GDM1 (cell line): ENCODE measurements around the gene ABCD3.
"Not testable (repeated sequence)": the region's sequence is repeated elsewhere in the genome, so short reads cannot be mapped to it uniquely, and the experiment has no call there.

ENCODE experiments used
- DNase-seq: peaks from one replicate; lab custom pipeline; 2025; lab: John Stamatoyannopoulos, UW

ABCD3 gene

DNA sequence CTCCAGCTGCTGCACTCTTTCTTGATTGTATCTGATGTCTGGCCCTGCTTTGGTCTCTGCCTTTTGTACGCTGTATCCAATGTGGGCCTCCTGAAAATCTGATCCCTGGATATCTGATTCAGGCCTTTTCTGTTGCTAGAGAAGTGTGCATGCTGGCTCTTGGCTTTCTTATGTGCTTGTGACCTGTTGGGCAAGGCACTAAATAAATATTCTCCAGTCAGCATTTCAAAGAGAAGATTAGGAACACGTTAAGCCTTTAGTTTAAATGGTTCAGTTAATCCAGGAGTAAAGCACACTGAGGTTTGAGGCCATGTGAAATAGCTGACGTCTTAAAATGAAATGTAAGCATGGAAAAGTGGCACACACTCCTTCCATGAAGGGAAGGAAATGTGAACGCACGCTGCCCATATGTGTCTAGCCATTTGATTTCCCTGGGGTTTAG, 132.6 kb downstream of the ABCD3 start:
- no peak for DNase-seq

DNA sequence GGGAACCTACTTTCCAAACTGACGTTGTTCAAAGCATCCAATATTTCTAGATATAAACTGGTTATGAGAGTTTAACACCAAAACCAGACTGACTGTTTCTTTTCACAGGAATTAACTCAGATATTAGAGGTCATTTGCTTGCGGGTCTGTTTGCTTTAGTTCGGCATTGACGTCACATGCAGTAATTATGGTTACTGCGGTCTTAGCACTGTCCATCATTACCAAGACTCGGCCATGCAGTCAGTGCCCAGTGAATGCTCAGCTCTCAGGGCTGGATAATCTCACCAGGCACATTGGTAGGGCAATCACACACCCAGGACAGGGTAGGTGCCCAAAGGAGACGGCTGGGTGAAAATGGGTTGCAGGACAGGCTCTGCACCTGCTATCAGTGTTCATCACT, 133.3 kb downstream of the ABCD3 start:
- DNase-seq = no peak

DNA sequence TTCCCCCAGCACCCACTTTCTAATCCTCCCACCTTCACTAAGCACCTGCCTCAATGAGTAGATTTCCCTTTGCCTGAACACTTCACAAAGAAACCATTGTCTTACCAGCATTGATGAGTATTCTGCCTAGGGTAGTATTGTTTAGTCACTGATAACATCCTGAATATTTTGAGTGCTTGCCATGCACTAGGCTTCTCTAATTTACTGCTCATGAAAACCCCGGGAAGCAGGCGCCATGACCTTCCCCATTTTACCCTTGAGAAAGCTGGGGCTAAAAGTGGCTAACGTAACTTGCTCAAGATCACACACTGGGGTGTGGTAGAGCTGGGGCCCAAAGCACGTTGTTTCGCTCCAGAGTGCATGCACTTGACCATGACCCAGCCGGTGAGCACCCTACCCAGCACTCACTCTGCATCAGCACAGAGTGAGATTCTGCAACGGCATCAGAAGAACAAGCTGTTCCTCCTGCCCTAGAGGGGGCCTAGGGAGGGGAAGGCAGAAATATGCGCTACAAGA, 133.9 kb downstream of the ABCD3 start:
- no peak for DNase-seq

DNA sequence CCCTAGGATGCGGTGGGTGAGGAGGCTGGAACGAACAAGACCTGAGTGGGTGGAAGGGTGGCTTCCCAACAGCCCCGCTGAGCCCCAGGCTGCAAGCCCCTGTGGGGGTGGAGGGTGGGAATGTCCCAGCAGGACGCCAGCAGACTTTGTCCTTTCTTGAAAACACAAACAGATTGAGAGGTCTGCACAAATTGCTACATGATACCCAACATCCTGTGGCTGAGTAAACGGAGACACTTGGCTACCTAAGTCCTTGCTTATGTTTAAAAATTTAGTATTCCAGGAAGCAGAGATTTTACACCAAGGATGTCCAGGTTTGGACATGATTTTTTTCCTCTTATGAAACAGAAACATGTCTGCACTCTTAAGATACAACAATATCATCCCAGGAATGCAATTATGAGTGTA, 135.1 kb downstream of the ABCD3 start:
- no peak for DNase-seq

DNA sequence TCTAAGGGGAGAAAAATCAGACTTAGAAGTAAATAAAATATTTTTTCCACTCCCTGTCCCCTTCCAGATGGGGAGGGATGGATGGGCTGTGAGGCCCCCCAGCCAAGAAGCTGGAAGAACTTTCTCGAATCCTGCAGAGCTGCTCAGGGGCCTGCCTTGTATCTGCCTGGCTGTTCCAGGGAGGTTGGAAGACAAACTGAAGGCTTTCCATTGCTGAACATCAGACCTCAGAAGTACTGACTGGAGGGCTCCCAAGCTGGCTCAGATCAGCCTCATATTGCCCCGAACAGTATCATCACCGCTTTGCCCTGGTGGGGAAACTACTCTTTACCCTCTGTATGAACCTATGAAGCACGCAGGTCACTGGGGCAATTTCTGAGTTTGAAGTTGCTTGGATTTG, 135.7 kb downstream of the ABCD3 start:
- DNase-seq = no peak

DNA sequence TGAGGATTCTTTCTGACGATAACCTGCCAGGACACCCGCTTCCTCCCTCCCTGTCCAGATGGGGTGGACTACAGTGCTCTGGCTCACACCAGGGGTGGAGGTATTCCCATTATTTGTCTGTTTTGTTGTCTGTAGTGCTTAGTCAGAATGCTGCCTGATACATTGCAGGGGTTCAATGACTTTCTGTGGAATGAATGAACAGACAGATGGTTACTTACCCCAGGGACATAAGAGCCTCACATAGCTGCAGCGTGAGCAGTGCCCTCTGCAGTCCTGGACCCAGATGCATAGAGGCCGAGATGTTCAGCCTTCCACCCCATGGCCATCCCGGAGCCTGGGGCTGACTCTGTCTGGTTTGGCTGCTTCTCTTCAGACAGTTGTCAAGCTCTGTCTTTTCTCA, 136.4 kb downstream of the ABCD3 start:
- DNase-seq = no peak

DNA sequence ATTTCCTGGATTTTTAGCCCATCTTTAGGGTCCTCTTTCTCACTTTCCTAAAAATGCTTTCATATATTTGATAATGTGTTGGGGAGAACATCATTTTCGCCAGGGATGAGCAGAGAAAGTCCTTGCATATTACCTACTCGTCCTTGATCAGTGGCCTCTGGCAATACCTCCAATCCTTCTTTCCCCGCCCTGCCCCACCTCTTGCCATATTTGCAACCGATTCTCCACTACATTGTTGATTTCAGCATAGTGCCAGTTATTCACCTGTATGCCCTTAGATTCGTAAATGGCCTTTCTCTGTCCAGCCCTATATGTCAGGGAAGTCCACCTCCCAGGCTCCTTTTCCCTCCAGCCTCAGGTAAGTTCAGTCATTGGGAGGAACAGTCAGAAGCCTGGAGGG, 136.9 kb downstream of the ABCD3 start:
- DNase-seq = no peak

DNA sequence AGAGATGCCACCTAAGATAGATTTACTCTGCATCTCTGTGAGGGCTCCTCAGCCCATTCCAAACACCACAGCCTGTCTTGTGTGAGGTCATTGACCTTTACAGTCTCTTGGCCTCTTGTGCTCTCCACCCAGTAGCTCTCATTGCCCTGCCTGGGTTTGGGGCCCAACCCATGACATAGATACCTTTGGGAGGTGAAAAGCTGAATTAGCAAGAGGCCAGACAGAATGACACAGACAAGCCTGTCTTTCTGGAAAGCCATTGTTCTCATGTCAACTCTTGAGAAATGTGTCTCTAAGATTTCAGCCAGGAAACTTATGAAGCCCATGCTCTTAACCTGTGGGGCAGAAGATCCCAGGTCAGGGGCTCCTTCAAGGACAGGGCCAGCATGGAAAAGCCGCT, 141.7 kb downstream of the ABCD3 start:
- no peak for DNase-seq

DNA sequence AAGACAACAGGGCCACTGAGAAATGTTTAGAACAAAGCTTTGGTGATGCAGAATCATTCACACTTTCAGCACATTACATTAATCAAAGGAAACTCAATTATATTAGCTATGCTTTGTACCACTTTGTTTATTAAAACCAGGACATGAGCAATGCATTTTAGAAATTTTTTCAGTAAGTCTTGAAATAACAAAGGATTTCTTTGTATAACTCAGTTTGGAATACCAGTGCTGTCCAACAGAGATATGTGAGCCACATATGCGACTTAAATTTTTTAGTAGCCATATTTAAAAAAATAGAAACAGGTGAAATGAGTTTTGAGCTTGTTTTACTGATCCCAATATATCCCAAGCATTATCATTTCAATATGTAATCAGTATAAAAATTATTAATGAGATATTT, 142.1 kb downstream of the ABCD3 start:
- DNase-seq = no peak

DNA sequence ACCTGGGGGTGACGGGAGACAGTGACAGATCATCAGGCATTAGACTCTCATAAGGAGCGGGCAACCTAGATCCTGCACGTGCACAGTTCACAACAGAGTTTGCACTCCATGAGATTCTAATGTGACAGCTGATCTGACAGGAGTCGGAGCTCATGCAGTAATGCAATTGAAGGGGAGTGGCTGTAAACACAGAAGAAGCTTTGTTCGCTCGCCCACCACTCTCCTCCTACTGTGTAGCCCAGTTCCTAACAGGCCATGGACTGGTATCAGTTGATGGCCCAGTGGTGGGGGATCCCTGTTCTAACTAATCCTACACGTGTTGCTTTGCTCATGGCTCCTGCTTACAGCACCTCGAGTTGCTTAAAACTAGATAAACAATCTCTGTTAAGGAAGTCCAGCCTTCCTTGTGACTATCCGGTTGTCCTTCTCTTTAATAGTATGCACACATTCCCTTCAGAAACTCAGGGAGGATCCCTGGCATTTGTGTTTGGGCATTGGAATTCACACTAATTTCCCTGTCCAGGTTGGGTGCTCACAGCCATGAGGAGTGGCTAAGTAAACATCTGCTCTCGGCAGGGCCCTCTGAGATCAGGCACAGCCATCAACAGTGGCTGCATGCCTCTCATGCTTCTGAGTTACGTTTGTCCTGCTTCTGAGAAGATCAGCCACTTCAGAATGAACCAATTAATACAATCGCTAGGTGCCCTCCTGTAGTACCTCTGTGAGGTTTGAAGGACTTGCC, 144.5 kb downstream of the ABCD3 start:
- no peak for DNase-seq

DNA sequence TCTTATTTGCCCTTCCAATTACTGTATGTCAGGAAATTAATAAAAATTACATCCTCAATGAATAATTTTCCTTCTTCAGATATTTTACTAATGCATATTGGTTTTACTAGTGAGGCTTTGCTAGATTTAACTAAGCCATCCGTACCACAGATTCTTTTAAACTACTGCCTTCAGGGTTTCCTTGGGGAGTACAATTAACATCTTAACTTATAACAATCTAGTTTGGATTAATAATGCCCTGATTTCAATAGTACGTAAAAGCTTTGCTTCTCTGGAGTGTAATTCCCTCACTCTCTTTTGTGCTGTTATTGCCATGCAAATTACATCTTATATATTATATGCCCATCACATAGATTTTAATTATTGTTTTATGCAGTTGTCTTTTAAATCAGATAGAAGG, 147.7 kb downstream of the ABCD3 start:
- no peak for DNase-seq

DNA sequence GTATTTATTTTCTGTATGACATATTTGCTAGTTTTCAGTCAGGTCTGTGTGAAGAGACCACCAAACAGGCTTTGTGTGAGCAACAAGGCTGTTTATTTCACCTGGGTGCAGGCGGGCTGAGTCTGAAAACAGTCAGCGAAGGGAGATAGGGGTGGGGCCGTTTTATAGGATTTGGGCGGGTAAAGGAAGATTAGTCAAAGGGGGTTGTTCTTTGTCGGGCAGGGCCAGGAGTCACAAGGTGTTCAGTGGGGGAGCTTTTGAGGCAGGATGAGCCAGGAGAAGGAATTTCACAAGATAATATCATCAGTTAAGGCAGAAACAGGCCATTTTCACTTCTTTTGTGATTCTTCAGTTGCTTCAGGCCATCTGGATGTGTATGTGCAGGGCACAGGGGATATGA, 148.2 kb downstream of the ABCD3 start:
- not testable (repeated sequence) for DNase-seq

DNA sequence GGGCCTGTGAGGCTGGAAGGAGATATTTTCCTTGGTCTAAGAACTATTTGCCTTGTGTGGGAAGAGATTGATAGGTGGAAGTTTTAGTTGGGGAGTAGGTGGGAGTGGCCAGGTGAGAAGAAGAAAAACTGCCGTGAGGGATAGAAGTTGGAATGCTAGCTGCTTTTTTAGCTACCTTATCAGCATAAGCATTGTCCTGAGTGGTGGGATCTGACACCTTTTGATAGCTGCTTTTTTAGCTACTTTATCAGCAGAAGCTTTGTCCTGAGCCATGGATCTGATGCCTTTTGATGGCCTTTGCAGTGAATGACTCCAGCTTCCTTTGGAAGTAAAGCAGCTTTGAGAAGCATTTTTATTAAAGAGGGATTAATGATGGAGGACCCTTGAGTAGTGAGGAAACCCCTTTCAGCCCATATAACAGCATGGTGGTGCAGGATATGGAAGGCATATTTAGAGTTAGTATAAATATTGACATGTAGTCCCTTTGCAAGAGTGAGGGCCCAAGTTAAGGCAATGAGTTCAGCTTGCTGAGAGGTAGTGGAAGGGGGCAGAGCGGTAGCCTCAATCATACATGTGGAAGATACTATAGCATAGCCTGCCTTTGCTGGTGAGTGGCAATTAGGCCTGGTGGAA, 149.9 kb downstream of the ABCD3 start:
- not testable (repeated sequence) for DNase-seq
